ENCODE measurements around the gene DSCAM. TPM values are rescaled to one million over a fixed set of nuclear protein-coding genes. Genes with fewer than 3 reads are reported as not detected.

DSCAM gene
- total RNA-seq, 4 donors from 2014 or later, result under 0.01 to 0.44 TPM; not detected in 2

GRCh38 chr21:40051801-40052200 is 795.2 kb downstream of the DSCAM start:
- DNase-seq (ENCODE audit: low spot score in 2 of 2), result no peak
- Histone ChIP-seq H3K9me3 (peaks cover 0 to 5% (median 0%) of the 10 kb centered on the region in 4 donors), H3K36me3 (no peaks in the 10 kb centered on the region), H3K27me3 (no peaks in the 10 kb centered on the region), H3K4me3 (no peak overlapping the region), H3K27ac (no peak overlapping the region), H3K4me1 (peaks cover 0 to 6% (median 0%) of the 10 kb centered on the region in 4 donors)
- TF ChIP-seq CTCF (IDR thresholded peaks at IDR 0.05) (no peak), EP300 (IDR thresholded peaks at IDR 0.05) (no peak), POLR2A (IDR thresholded peaks at IDR 0.05) (no peak)
- WGBS, 2 donors, result 88 to 89% methylated on average over 11 of the region's 11 CpGs

GRCh38 chr21:40049931-40050290 is 797.0 kb downstream of the DSCAM start:
- DNase-seq (ENCODE audit: low spot score in 2 of 2), result no peak
- Histone ChIP-seq H3K36me3 (no peaks in the 10 kb centered on the region), H3K4me3 (no peak overlapping the region), H3K4me1 (peaks cover 0 to 6% (median 0%) of the 10 kb centered on the region in 4 donors), H3K9me3 (no peaks in the 10 kb centered on the region), H3K27me3 (no peaks in the 10 kb centered on the region), H3K27ac (no peak overlapping the region)
- 39 to 40% methylated on average over 7 of the region's 7 CpGs for WGBS, 2 donors
- TF ChIP-seq POLR2A (IDR thresholded peaks at IDR 0.05), result no peak
- TF ChIP-seq EP300 (IDR thresholded peaks at IDR 0.05), result no peak
- TF ChIP-seq CTCF (IDR thresholded peaks at IDR 0.05), result no peak

- no peak for TF ChIP-seq EP300 (IDR thresholded peaks at IDR 0.05)
- H3K4me3 ChIP-seq, result no peak overlapping the region
- no peaks in the 10 kb centered on the region for H3K27me3 ChIP-seq
- H3K36me3 ChIP-seq, result no peaks in the 10 kb centered on the region
- DNase-seq (ENCODE audit: low spot score in 2 of 2), result peak in 1 of 2 donors; percentile 17
- 33 to 50% methylated on average over 10 of the region's 10 CpGs for WGBS, 2 donors
- H3K9me3 ChIP-seq, result no peaks in the 10 kb centered on the region
- no peak overlapping the region for H3K27ac ChIP-seq
- peaks cover 0 to 6% (median 0%) of the 10 kb centered on the region in 4 donors for H3K4me1 ChIP-seq
Measured at GRCh38 chr21:40049031-40049930, 797.7 kb downstream of the DSCAM start.

GRCh38 chr21:40047993-40048730 is 798.8 kb downstream of the DSCAM start:
- no peaks in the 10 kb centered on the region for H3K9me3 ChIP-seq
- H3K27me3 ChIP-seq, result no peaks in the 10 kb centered on the region
- H3K36me3 ChIP-seq, result no peaks in the 10 kb centered on the region
- TF ChIP-seq POLR2A (IDR thresholded peaks at IDR 0.05) (no peak), CTCF (IDR thresholded peaks at IDR 0.05) (no peak), EP300 (IDR thresholded peaks at IDR 0.05) (no peak)
- DNase-seq (ENCODE audit: low spot score in 2 of 2), result no peak
- no peak overlapping the region for H3K27ac ChIP-seq
- no peak overlapping the region for H3K4me3 ChIP-seq
- H3K4me1 ChIP-seq, result peaks cover 0 to 6% (median 0%) of the 10 kb centered on the region in 4 donors
- WGBS, 2 donors, result 62 to 63% methylated on average over 5 of the region's 5 CpGs

GRCh38 chr21:40047211-40047610 is 799.7 kb downstream of the DSCAM start:
- H3K4me1 ChIP-seq, result peaks cover 0 to 6% (median 0%) of the 10 kb centered on the region in 4 donors
- no peak overlapping the region for H3K4me3 ChIP-seq
- no peaks in the 10 kb centered on the region for H3K36me3 ChIP-seq
- DNase-seq (ENCODE audit: low spot score in 2 of 2), result no peak
- no peak for TF ChIP-seq CTCF (IDR thresholded peaks at IDR 0.05)
- TF ChIP-seq EP300 (IDR thresholded peaks at IDR 0.05), result no peak
- no peak for TF ChIP-seq POLR2A (IDR thresholded peaks at IDR 0.05)
- no peaks in the 10 kb centered on the region for H3K27me3 ChIP-seq
- WGBS, 2 donors, result 49 to 52% methylated on average over 2 of the region's 2 CpGs
- peaks cover 0 to 3% (median 0%) of the 10 kb centered on the region in 4 donors for H3K9me3 ChIP-seq
- H3K27ac ChIP-seq, result no peak overlapping the region
